H1 (cell line): ENCODE measurements around the gene PLD6.

Source experiments
- CBX8 ChIP-seq: fragments of 300-800, 300-1000 bp; sonication (generic); IDR thresholded peaks from 2 replicates; pipeline ENCODE4 v1.7.1; 2016; ENCODE audit warnings: low read depth, low read length, borderline replicate concordance
- CREB1 ChIP-seq: IDR thresholded peaks from 2 replicates; pipeline ENCODE4 v1.6.1; 2012; ENCODE audit warnings: inconsistent platforms
- EZH2 ChIP-seq: fragments of 200-600 bp; sonication (generic); IDR thresholded peaks from 2 replicates; pipeline ENCODE4 v1.7.1; 2012; ENCODE audit warnings: low read depth, mild to moderate bottlenecking, moderate library complexity, low read length, inconsistent platforms; ENCODE audit not compliant: severe bottlenecking
- GTF2F1 ChIP-seq: IDR thresholded peaks from 2 replicates; pipeline ENCODE4 v1.6.1; 2012; ENCODE audit warnings: low read depth, low read length, improper control_type of control experiment, borderline replicate concordance
- JUN ChIP-seq: IDR thresholded peaks from 2 replicates; pipeline ENCODE4 v1.6.1; 2011; ENCODE audit warnings: low read depth, mild to moderate bottlenecking, improper control_type of control experiment, low read length
- MAFK ChIP-seq: IDR thresholded peaks from 2 replicates; pipeline ENCODE4 v1.6.1; 2012; ENCODE audit warnings: low read depth, mild to moderate bottlenecking, improper control_type of control experiment, low read length
- POLR2A ChIP-seq, 2 experiments: IDR thresholded peaks; 1 replicate in 1 of 2; 2 replicates in 1 of 2; pipeline ENCODE4 v1.6.1; 2011; ENCODE audit warnings: low read depth in 2 of 2, low read length in 2 of 2, mild to moderate bottlenecking in 2 of 2; ENCODE audit errors: control extremely low read depth in 1 of 2
- POLR2AphosphoS5 ChIP-seq: IDR thresholded peaks from 2 replicates; pipeline ENCODE4 v1.6.1; 2011; ENCODE audit warnings: low read depth, low read length
- SIN3A ChIP-seq, 2 experiments: IDR thresholded peaks in 1 of 2; conservative IDR thresholded peaks in 1 of 2; 2 replicates each; pipeline ENCODE4 v1.6.1; 2011 to 2012; ENCODE audit warnings: low read length in 2 of 2, improper control_type of control experiment in 1 of 2, low read depth in 1 of 2, mild to moderate bottlenecking in 1 of 2
- SIRT6 ChIP-seq: IDR thresholded peaks from one replicate; pipeline ENCODE4 v1.7.1; 2012; ENCODE audit warnings: low read length, inconsistent platforms
- SRF ChIP-seq: IDR thresholded peaks from 2 replicates; pipeline ENCODE4 v1.6.1; 2011; ENCODE audit warnings: mild to moderate bottlenecking, low read depth, low read length, moderate library complexity
- YY1 ChIP-seq: IDR thresholded peaks from 2 replicates; pipeline ENCODE4 v1.6.1; 2011; ENCODE audit warnings: low read depth, mild to moderate bottlenecking, low read length
- TF ChIP-seq, protein P1 (sequence below): IDR thresholded peaks from 2 replicates; pipeline ENCODE4 v1.6.1; 2011; ENCODE audit warnings: low read length, improper control_type of control experiment
- TF ChIP-seq, protein P2 (sequence below), 3 experiments: IDR thresholded peaks; 1 replicate in 2 of 3; 2 replicates in 1 of 3; pipeline versions ENCODE4 v1.5.1 to v1.6.1; 2011; ENCODE audit warnings: low read length in 3 of 3, mild to moderate bottlenecking in 3 of 3, inconsistent platforms in 2 of 3, low read depth in 1 of 3, moderate library complexity in 1 of 3; ENCODE audit not compliant: insufficient read depth in 1 of 3; ENCODE audit errors: control extremely low read depth in 1 of 3

DNA sequence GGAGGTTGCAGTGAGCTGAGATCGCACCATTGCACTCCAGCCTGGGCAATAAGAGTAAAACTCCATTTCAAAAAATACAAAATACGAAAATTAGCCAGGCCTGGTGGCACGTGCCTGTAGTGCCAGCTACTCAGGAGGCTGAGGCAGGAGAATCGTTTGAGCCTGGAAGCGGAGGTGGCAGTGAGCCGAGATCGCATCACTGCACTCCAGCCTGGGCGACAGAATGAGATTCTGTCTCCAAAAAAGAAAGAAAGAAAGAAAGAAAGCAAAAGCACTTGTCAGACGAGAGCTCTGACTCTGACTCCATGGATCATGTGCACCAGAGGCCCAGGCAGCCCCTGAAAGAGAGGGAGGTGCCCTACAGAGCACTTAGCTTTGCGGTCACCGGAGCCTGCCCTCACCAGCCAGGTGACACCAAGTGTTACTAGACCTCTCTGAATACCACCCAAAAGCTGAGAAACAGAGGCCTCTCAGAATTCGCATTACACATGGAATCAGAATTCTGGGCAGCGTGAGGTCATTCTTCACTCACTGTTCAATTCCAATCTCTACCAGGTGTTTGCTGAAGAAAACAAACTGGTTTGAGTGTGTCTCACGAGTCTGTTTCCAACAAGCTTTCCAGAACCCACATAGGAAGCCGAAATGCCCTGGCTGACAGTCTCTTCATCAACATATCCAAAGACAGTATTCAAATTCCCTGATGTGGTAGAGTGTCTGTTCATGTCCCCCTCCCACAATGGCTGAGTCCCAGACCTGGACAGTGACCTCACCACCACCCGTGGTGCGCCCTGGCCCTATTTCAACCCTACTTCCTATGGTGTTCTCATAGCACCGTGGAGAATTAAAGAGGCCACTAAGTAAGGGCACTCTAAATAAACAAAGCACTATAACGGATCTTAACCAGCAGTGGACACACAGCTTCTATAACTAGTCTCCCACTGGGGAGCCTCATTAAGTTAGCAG lies 29.4 kb upstream of the PLD6 start:
- no peak for TF ChIP-seq SIN3A (conservative IDR thresholded peaks at IDR 0.05 in 1 of 2, IDR thresholded peaks at IDR 0.05 in 1 of 2; ENCODE audit: low read depth in 1 of 2, low read length in 2 of 2)
- no peak for TF ChIP-seq CREB1
- TF ChIP-seq POLR2A (IDR thresholded peaks at IDR 0.05; ENCODE audit: control extremely low read depth in 1 of 2, low read depth in 2 of 2, low read length in 2 of 2): no peak
- TF ChIP-seq CBX8: no peak
- TF ChIP-seq, protein P1, sequence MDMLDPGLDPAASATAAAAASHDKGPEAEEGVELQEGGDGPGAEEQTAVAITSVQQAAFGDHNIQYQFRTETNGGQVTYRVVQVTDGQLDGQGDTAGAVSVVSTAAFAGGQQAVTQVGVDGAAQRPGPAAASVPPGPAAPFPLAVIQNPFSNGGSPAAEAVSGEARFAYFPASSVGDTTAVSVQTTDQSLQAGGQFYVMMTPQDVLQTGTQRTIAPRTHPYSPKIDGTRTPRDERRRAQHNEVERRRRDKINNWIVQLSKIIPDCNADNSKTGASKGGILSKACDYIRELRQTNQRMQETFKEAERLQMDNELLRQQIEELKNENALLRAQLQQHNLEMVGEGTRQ: no peak
- TF ChIP-seq SIRT6: no peak
- no peak for TF ChIP-seq POLR2AphosphoS5
- no peak for TF ChIP-seq GTF2F1
- no peak for TF ChIP-seq EZH2
- TF ChIP-seq, protein P2, sequence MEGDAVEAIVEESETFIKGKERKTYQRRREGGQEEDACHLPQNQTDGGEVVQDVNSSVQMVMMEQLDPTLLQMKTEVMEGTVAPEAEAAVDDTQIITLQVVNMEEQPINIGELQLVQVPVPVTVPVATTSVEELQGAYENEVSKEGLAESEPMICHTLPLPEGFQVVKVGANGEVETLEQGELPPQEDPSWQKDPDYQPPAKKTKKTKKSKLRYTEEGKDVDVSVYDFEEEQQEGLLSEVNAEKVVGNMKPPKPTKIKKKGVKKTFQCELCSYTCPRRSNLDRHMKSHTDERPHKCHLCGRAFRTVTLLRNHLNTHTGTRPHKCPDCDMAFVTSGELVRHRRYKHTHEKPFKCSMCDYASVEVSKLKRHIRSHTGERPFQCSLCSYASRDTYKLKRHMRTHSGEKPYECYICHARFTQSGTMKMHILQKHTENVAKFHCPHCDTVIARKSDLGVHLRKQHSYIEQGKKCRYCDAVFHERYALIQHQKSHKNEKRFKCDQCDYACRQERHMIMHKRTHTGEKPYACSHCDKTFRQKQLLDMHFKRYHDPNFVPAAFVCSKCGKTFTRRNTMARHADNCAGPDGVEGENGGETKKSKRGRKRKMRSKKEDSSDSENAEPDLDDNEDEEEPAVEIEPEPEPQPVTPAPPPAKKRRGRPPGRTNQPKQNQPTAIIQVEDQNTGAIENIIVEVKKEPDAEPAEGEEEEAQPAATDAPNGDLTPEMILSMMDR (IDR thresholded peaks at IDR 0.05; ENCODE audit: control extremely low read depth in 1 of 3, insufficient read depth in 1 of 3, low read depth in 1 of 3, low read length in 3 of 3): no peak
- TF ChIP-seq MAFK: no peak
- TF ChIP-seq YY1: no peak
- TF ChIP-seq SRF: no peak
- TF ChIP-seq JUN: no peak
